ENCODE data around the gene ARHGAP6.
A peak's percentile ranks its signal among the peaks of the same experiment; 100 is the strongest.
"Not testable (repeated sequence)": the region's sequence is repeated elsewhere in the genome, so short reads cannot be mapped to it uniquely, and the experiment has no call there.

ARHGAP6 gene

GRCh38 chrX:11130136-11130535, 535.6 kb downstream of the ARHGAP6 start:
- no peak for DNase-seq

DNA sequence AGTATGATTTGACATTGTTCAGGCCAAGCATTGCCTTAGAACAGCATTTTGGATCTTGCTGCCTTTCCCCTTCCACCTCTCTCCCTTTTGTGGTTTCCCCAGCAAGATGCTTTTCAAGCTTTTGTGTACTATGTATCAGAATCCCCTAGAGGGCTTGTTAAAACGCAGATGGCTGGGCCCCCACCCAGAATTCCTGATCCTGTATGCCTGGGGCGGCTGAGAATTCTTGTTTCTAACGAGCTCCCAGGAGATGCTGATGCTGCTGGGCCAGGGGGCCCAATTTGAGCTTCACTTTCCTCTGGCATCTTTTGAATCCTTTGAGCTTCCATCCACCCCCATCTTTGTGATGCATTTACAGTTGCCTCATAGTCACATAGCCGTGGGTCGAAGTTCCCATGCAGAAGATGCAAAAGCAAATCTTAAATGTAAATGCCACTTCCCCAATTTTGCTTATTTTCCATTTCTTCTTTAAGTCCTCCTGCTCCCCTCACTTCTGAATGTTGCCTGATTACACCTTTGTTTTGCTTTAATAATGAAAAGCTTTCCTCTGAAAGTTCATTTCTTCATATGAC, 536.1 kb downstream of the ARHGAP6 start:
- no peak for DNase-seq

GRCh38 chrX:11125060-11125459, 540.7 kb downstream of the ARHGAP6 start:
- DNase-seq, result no peak

GRCh38 chrX:11124112-11124511, 541.6 kb downstream of the ARHGAP6 start:
- DNase-seq, result no peak

DNA sequence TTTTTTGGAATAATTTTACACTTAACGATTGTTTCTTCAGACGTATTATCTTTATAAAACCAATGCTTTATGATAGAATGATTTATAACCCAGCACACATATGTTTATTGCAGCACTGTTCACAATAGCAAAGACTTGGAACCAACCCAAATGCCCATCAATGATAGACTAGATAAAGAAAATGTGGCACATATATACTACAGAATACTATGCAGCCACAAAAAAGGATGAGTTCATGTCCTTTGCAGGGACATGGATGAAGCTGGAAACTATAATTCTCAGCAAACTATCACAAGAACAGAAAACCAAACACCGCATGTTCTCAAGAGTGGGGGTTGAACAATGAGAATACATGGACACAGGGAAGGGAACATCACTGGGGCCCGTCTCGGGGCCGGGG, 542.6 kb downstream of the ARHGAP6 start:
- DNase-seq, result not testable (repeated sequence)

DNA sequence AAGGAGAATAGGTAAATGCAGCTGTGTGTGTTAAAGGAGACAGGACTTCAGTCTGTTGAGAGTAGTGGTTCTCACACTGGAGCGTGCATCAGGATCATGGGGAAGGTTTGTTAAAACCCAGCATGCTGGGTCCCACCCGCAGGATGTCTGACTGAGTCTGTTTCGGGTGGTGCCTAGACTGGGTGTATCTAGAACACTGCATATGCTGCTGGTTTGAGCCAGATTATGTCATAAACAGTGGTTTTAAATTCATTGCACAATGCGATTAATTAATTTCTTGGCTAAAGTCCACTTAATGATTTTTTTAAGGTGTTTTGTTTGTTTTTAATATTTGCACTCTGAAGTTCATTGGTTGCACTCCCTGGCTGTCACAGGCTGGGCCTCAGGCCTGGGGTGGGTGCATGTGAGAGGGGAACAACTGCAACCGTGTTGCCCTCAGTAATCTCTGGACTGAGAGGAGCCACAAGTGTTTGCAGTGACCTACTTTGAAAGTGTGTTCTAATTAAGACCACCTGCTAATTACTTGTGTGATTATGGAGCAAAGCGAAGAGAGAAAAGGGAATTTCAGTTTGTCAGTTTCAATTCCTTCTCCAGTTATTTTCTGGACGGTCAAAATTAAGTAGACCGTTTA, 546.3 kb downstream of the ARHGAP6 start:
- DNase-seq, result no peak

GRCh38 chrX:11117745-11118144, 548.0 kb downstream of the ARHGAP6 start:
- no peak for DNase-seq

DNA sequence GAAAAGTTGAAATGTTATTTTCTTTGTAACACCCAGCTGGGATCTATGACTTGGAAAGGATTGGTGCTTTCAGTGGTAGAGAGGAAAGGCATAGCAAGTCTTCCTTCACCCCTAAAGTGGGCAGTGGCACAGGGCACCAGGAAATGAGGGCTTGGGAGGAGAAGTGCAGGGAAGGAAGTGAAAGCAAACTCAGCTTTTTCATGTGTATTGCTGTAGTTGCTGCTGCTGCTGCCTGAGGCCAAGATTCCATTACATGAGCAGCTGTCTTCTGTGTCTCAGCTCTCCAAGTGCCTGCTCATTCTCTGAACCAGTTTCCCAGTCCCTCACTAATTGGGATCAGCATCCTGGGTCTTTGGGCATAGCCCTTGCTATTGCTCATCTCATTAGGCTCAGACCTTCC, 552.0 kb downstream of the ARHGAP6 start:
- no peak for DNase-seq

DNA sequence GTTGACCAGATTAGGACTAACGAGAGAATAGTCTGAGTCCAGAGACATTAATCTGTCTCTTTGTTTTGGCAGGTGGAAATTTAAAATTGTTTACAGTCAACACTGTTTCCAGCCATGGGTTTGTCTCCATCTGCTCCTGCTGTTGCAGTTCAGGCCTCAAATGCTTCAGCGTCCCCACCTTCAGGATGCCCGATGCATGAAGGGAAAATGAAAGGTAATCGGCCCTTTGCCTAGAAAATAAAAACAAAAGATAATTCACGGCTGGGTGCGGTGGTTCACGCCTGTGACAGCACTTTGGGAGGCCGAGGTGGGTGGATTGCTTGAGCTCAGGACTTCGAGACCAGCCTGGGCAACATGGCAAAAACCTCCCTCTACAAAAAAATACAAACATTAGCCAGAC, 553.8 kb downstream of the ARHGAP6 start:
- no peak for DNase-seq

DNA sequence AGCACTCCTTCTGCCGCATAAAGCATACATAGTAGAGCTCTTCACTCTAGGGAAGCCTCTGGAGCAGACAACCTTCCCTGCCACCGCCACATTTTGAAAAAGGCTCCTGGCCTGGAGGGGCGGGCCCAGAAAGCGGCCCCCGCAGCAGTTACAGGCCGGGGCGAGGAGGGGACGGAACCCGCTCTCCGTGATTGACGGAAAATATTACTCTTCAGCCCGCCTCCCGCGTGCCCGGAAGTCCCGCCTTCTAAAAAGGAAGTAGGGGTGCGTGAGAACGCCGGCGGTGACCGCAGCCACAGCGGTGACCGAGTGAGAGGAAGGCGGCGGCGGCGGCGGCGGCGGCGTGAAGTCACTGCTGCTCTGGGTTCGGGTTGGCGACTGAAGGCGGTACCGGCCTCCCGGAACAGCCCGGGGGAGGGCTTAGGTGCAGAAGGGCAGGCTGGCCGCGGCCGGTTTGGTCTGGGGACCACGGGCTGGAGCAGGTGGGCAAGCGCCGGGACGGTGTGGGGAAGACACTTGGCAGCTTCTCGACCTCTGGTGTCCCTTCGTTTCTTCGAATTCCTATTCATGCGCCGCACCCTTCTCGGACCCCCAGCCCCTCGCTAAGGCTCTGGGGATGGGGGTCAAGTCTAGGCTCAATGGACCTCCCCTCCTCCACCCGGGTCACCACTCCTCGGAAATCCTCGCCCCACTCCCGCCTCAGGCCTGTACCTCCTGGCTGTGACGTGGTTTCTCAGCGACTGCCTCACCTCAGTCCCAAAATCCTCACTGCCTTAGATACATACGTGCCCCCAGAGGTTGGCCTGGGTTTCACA, 554.5 kb downstream of the ARHGAP6 start, which contains the start of gene HCCS:
Gene HCCS, plus strand, starts transcription at position 296 of the 815 bp plus-strand sequence. CDS start 729 bp downstream, outside the sequence.
- DNase-seq, result peak; percentile 82

DNA sequence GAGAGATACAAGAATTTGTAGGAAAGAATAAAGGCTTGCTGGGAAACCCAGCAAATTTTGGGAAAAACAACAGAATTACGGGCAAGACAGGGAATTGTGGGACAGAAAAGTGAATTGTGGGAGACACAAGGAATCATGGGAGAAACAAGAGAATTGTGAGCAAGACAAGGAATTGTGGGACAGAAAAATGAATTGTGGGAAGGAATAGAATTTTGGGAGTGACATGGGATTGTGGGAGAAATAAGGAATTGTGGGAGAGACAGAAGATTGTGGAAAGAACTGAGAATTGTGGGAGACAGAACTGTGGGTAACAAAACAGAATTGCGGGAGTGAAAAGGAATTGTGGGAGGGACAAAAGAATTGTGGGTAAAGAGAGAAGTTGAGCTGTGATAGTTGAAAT, 555.8 kb downstream of the ARHGAP6 start:
- no peak for DNase-seq

DNA sequence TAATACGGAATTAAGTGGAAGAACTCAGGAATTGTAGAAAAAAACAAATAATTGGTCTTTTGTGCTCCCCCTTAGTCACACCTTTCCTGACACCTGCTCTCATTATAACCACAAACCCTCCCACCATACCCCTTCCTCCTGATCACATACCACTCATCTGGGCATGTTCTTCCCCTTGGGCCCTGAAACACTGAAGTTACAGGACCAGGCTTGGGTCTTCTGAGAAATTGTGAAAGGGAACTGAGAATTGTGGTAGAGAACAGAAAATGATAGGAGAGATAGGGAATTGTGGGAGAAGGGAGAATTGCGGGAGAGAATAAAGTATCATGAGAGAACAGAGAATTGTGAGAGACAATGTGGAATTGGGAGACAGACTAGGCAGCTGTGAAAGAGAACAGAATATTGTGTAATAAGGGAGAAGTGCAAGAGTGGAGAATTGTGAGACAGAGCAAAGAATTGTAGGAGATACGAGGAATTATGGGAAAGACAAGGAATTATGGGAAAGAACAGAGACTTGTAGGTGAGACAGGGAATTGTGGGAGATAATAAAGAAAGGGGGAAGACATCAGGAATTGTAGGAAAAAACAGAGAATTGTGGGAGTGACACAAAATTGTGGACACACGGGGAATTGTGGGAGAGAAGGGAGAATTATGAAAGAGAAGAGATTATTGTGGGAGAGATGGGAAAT, 557.3 kb downstream of the ARHGAP6 start:
- DNase-seq, result no peak

- no peak for DNase-seq
Measured at GRCh38 chrX:11105080-11105479, 560.6 kb downstream of the ARHGAP6 start.

DNA sequence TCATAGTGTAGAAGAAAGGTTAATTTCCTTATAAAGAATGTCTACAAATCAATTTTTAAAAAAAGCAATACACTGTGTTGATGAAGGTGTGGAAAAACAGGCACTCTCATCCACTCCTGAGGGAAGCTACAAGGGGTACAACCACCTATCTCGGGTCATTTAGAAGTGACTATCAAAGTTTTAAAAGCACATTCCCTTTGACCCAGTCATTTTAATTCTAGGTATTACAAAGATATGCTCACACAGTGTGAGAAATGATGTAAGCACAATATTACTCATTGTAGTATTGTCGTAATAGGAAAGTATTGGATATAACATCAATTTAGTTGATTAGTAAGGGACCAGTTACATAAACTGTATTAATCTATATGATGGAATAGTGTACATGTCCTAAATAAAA, 562.0 kb downstream of the ARHGAP6 start:
- no peak for DNase-seq

DNA sequence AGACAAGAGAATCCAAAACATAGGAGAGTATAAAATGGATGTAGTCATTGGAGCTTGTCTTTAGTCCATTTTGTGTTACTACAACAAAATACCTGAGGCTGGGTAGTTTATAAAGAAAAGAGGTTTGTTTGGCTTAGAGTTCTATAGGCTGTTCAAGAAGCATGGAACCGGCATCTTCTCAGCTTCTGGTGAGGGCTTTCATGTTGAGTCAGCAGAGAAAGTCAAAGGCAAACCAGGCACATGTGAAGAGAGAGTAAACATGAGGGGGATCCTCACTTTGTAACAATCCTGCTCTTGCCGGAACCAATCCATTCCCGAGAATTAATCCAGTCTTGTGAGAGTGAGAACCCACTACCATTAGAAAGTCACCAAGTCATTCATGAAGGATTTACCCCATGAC, 562.7 kb downstream of the ARHGAP6 start:
- DNase-seq, result no peak

- no peak for DNase-seq
Measured at GRCh38 chrX:11100281-11101035, 565.3 kb downstream of the ARHGAP6 start.

- no peak for DNase-seq
Measured at GRCh38 chrX:11099465-11099864, 566.3 kb downstream of the ARHGAP6 start.

- DNase-seq, result no peak
Measured at GRCh38 chrX:11097933-11098332, 567.8 kb downstream of the ARHGAP6 start.

GRCh38 chrX:11089802-11090201, 575.9 kb downstream of the ARHGAP6 start:
- DNase-seq, result no peak

All from stimulated activated naive CD4-positive, alpha-beta T cell treated with Interleukin-2 at 50 U/mL for 16 hours (primary cell).